ENCODE results near the gene ZNF576.
"Not testable (repeated sequence)": the region's sequence is repeated elsewhere in the genome, so short reads cannot be mapped to it uniquely, and the experiment has no call there.

The ZNF576 gene, protein sequence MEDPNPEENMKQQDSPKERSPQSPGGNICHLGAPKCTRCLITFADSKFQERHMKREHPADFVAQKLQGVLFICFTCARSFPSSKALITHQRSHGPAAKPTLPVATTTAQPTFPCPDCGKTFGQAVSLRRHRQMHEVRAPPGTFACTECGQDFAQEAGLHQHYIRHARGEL

GRCh38 chr19:43595999-43596841 is at the start of gene ZNF576, which contains the start of gene IRGQ:
Gene ZNF576, plus strand, starts transcription at chr19:43596595. Its CDS starts 514 bp downstream, at chr19:43597109.
Gene IRGQ, minus strand, starts transcription at chr19:43596134. Its CDS starts 796 bp downstream, at chr19:43595338.
- H3K27ac ChIP-seq = peak within 1 kb of the TSS; percentile 86

GRCh38 chr19:43547926-43548325 is 48.5 kb upstream of the ZNF576 start:
- not testable (repeated sequence) for H3K27ac ChIP-seq

More at GRCh38 chr19:43595999-43596841, at the start of gene ZNF576, which contains the start of gene IRGQ:
- TF ChIP-seq ZFX (IDR thresholded peaks at IDR 0.05; ENCODE audit: borderline replicate concordance) = no peak
- TF ChIP-seq, protein P1, sequence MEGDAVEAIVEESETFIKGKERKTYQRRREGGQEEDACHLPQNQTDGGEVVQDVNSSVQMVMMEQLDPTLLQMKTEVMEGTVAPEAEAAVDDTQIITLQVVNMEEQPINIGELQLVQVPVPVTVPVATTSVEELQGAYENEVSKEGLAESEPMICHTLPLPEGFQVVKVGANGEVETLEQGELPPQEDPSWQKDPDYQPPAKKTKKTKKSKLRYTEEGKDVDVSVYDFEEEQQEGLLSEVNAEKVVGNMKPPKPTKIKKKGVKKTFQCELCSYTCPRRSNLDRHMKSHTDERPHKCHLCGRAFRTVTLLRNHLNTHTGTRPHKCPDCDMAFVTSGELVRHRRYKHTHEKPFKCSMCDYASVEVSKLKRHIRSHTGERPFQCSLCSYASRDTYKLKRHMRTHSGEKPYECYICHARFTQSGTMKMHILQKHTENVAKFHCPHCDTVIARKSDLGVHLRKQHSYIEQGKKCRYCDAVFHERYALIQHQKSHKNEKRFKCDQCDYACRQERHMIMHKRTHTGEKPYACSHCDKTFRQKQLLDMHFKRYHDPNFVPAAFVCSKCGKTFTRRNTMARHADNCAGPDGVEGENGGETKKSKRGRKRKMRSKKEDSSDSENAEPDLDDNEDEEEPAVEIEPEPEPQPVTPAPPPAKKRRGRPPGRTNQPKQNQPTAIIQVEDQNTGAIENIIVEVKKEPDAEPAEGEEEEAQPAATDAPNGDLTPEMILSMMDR (IDR thresholded peaks at IDR 0.05) = no peak

- no peak overlapping the region for H3K27ac ChIP-seq
- TF ChIP-seq, protein P1 (IDR thresholded peaks at IDR 0.05) = no peak
- TF ChIP-seq ZFX (IDR thresholded peaks at IDR 0.05; ENCODE audit: borderline replicate concordance) = no peak
Observed at GRCh38 chr19:43548706-43549105, 47.7 kb upstream of the ZNF576 start.

DNA sequence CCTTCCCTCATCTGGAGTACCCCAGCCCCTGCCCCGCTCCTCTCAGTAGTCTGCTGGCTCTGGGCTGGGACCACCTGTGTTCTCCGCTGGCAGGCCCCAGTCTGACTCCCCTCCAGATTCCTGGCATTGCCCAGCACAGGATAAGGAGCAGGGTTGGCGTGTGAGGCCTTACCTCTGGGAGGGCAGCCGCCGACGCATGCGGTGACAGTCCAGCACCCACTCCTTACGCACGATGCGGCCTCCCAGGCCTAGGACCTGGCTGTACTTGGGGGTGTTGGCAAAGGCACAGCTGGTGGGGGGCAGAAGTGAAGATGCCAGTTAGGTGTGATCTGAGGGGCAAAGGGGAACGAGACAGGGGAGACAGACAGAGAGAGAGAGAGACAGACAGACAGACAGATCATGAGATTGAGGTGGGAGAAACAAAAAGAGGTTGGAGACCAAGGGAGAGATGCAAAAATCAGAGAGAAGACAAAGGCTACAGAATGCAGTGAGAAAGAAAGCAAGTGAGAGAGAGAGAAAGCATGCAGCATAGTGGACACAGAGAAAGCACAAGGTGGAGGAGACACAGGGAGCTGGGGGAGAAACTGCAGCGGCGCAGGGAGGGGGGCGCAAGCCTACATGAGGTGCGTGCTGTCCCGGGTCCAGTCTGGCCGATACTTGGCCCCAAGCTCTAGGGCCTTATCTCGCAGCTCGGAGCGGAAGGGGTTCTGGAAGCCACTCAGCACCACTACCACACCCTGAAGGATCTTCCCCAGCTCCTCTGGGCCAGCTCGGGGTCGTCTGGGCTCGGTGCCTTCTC is 44.8 kb upstream of the ZNF576 start:
- no peak overlapping the region for H3K27ac ChIP-seq
- no peak for TF ChIP-seq ZFX (IDR thresholded peaks at IDR 0.05; ENCODE audit: borderline replicate concordance)

GRCh38 chr19:43552198-43552450 is 44.3 kb upstream of the ZNF576 start:
- no peak for TF ChIP-seq ZFX (IDR thresholded peaks at IDR 0.05; ENCODE audit: borderline replicate concordance)
- TF ChIP-seq, protein P1 (IDR thresholded peaks at IDR 0.05) = no peak
- H3K27ac ChIP-seq = no peak overlapping the region

- no peak overlapping the region for H3K27ac ChIP-seq
- TF ChIP-seq, protein P1 (IDR thresholded peaks at IDR 0.05) = no peak
Observed at GRCh38 chr19:43552616-43553015, 43.8 kb upstream of the ZNF576 start.

DNA sequence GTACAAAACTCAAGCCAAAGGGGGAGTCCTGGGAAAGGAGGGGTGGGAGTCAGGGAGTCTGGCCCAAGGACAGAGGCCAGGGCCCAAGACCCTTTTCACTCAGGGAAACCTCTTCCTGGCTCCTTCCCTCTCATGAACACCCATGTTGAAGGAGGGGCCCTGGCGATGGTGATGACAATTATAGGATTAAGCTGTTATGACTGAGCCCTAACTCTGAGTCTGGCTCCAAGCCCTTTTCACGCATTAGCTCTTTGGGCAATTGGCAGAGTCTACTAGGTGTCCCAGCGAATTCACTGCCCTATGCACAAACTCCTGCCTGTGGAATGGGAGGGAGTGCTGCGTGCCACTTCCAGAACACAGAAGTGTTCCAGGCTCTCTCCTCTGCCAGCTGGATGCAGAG is 42.7 kb upstream of the ZNF576 start:
- TF ChIP-seq ZFX (IDR thresholded peaks at IDR 0.05; ENCODE audit: borderline replicate concordance) = no peak
- TF ChIP-seq, protein P1 (IDR thresholded peaks at IDR 0.05) = no peak
- no peak overlapping the region for H3K27ac ChIP-seq

GRCh38 chr19:43554317-43554895 is 42.0 kb upstream of the ZNF576 start:
- TF ChIP-seq ZFX (IDR thresholded peaks at IDR 0.05; ENCODE audit: borderline replicate concordance) = no peak
- TF ChIP-seq, protein P1 (IDR thresholded peaks at IDR 0.05) = no peak
- H3K27ac ChIP-seq = no peak overlapping the region

Measured in 22Rv1 (cell line).